AG09319 (cell line): ENCODE results near the gene TTC21A.

Experiments
- DNase-seq: peaks from one replicate; pipeline ENCODE4 v3.0.0-alpha.2; 2010; ENCODE audit warnings: low read depth; ENCODE audit errors: extremely low read depth
- TF ChIP-seq, protein P1 (sequence below): IDR thresholded peaks from 2 replicates; pipeline ENCODE4 v1.5.1; 2011; ENCODE audit warnings: low read depth, mild to moderate bottlenecking, inconsistent platforms, low read length, moderate library complexity

The TTC21A gene

DNA sequence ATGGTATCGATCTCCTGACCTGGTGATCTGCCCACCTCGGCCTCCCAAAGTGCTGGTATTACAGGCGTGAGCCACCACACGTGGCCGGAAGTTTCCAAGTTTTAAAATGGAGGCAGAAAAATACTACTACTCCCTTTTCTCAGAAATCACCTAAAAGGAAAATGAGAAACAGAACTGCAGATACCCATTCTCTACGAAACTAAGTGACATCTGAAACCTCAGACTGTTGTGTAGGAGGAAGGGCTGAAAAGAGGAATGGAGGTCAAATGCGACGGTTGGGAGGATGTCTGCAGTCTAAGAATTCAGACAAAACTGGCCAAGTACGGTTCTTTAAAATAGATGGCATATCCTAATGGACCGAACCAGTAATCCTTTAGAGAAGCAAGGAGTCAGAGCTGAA lies 31.6 kb upstream of the TTC21A start:
- TF ChIP-seq, protein P1, sequence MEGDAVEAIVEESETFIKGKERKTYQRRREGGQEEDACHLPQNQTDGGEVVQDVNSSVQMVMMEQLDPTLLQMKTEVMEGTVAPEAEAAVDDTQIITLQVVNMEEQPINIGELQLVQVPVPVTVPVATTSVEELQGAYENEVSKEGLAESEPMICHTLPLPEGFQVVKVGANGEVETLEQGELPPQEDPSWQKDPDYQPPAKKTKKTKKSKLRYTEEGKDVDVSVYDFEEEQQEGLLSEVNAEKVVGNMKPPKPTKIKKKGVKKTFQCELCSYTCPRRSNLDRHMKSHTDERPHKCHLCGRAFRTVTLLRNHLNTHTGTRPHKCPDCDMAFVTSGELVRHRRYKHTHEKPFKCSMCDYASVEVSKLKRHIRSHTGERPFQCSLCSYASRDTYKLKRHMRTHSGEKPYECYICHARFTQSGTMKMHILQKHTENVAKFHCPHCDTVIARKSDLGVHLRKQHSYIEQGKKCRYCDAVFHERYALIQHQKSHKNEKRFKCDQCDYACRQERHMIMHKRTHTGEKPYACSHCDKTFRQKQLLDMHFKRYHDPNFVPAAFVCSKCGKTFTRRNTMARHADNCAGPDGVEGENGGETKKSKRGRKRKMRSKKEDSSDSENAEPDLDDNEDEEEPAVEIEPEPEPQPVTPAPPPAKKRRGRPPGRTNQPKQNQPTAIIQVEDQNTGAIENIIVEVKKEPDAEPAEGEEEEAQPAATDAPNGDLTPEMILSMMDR = no peak
- DNase-seq = no peak

DNA sequence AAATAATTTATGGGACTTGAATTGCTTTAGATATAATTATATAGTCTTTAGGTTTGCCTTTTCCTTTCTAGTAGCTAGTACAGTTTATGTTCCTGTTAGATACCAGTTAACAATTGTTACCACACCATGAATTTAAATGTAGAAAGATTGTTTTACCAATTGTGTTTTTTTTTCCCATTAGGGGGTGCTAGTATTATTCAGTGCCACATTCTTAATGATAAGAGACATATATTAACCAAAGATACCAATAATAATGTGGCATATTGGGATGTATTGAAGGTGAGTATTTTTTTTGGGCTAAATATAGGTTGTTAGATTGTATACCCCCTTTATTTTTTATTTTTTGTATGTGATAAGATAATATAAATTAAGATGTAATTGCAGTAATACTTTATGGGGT lies 27.9 kb upstream of the TTC21A start:
- DNase-seq = no peak
- TF ChIP-seq, protein P1 = no peak

GRCh38 chr3:39080026-39080425 lies 27.5 kb upstream of the TTC21A start:
- TF ChIP-seq, protein P1 = no peak

GRCh38 chr3:39082666-39083313 lies 24.7 kb upstream of the TTC21A start:
- DNase-seq = no peak
- TF ChIP-seq, protein P1 = no peak

More at GRCh38 chr3:39080026-39080425, 27.5 kb upstream of the TTC21A start:
- no peak for DNase-seq

GRCh38 chr3:39086144-39086543 lies 21.3 kb upstream of the TTC21A start:
- no peak for DNase-seq
- TF ChIP-seq, protein P1 = no peak

- TF ChIP-seq, protein P1 = no peak
- no peak for DNase-seq
These were observed 19.0 kb upstream of the TTC21A start for GRCh38 chr3:39088456-39088855.

- TF ChIP-seq, protein P1 = no peak
These were observed 18.6 kb upstream of the TTC21A start for GRCh38 chr3:39088889-39089288.

More at GRCh38 chr3:39088889-39089288, 18.6 kb upstream of the TTC21A start:
- DNase-seq = no peak
